GDM1 (cell line): ENCODE results near the gene MACROD2.

Source experiments
- DNase-seq: peaks from one replicate; lab custom pipeline; 2025; lab: John Stamatoyannopoulos, UW

Gene MACROD2

GRCh38 chr20:14649662-14650061 lies 654.3 kb downstream of the MACROD2 start:
- DNase-seq = no peak

GRCh38 chr20:14657266-14658005 lies 662.1 kb downstream of the MACROD2 start:
- DNase-seq = no peak

GRCh38 chr20:14664101-14664500 lies 668.8 kb downstream of the MACROD2 start:
- DNase-seq = no peak

GRCh38 chr20:14666696-14667095 lies 671.4 kb downstream of the MACROD2 start:
- DNase-seq = no peak

GRCh38 chr20:14667226-14667625 lies 671.9 kb downstream of the MACROD2 start:
- DNase-seq = no peak

- no peak for DNase-seq
Measured at GRCh38 chr20:14672066-14672465, 676.8 kb downstream of the MACROD2 start.

GRCh38 chr20:14673164-14673563 lies 677.8 kb downstream of the MACROD2 start:
- no peak for DNase-seq

- no peak for DNase-seq
Measured at GRCh38 chr20:14677455-14677854, 682.1 kb downstream of the MACROD2 start.

- no peak for DNase-seq
Measured at GRCh38 chr20:14685183-14685582, 689.9 kb downstream of the MACROD2 start.

GRCh38 chr20:14687313-14687712 lies 692.0 kb downstream of the MACROD2 start:
- DNase-seq = no peak

- DNase-seq = no peak
Measured at GRCh38 chr20:14688005-14688404, 692.7 kb downstream of the MACROD2 start.

- no peak for DNase-seq
Measured at GRCh38 chr20:14691994-14692393, 696.7 kb downstream of the MACROD2 start.

- no peak for DNase-seq
Measured at GRCh38 chr20:14696478-14696877, 701.2 kb downstream of the MACROD2 start.

GRCh38 chr20:14696937-14697336 lies 701.6 kb downstream of the MACROD2 start:
- DNase-seq = no peak

- DNase-seq = no peak
Measured at GRCh38 chr20:14698125-14698524, 702.8 kb downstream of the MACROD2 start.

GRCh38 chr20:14698605-14699373 lies 703.5 kb downstream of the MACROD2 start:
- no peak for DNase-seq

- no peak for DNase-seq
Measured at GRCh38 chr20:14700639-14700960, 705.3 kb downstream of the MACROD2 start.

GRCh38 chr20:14701326-14701725 lies 706.0 kb downstream of the MACROD2 start:
- DNase-seq = no peak

- no peak for DNase-seq
Measured at GRCh38 chr20:14706555-14706954, 711.2 kb downstream of the MACROD2 start.

- DNase-seq = no peak
Measured at GRCh38 chr20:14707026-14707680, 711.8 kb downstream of the MACROD2 start.

GRCh38 chr20:14707865-14708596 lies 712.7 kb downstream of the MACROD2 start:
- DNase-seq = no peak

- no peak for DNase-seq
Measured at GRCh38 chr20:14709439-14709838, 714.1 kb downstream of the MACROD2 start.
